GM12878 (cell line): ENCODE results near the gene RAD51. TPM values are rescaled to one million over a fixed set of nuclear protein-coding genes. Genes with fewer than 3 reads are reported as not detected.

Source experiments
- ATAC-seq: fragments of 200-7000 bp; cut with Tn5 transposase; 3 replicates; pipeline ENCODE4 v1.9.1; 2020; ENCODE audit warnings: mild to moderate bottlenecking, moderate library complexity
- BruUV-seq: library from RNA; stranded (reverse); fragments of 400-500 nt; replicated peaks from 2 replicates; lab custom pipeline; 2021; lab: Mats Ljungman, UMichigan
- CTCF ChIA-PET: fragments of 300-600 bp; sonication (Branson Sonifier 250); formaldehyde crosslinking; extraction: SDS; loops from one replicate; lab custom pipeline; 2021; ENCODE audit warnings: inconsistent platforms; lab: Yijun Ruan, JAX
- POLR2A ChIA-PET: fragments of 350-600 bp; formaldehyde crosslinking; extraction: SDS; loops from one replicate; lab custom pipeline; 2021; ENCODE audit warnings: inconsistent platforms; lab: Charles Lee
- RAD21 ChIA-PET: fragments of 300-600 bp; sonication (Branson Sonifier 250); formaldehyde crosslinking; loops from one replicate; lab custom pipeline; 2023; ENCODE audit warnings: antibody characterized with exemption; ENCODE audit not compliant: unreplicated experiment; lab: Charles Lee
- SMC1A ChIA-PET: fragments of 300-600 bp; sonication (Branson Sonifier 250); formaldehyde crosslinking; loops from one replicate; lab custom pipeline; 2023; ENCODE audit not compliant: unreplicated experiment, uncharacterized antibody; lab: Charles Lee
- DNase-seq: peaks from one replicate; pipeline ENCODE4 v3.0.0-alpha.2; 2011; ENCODE audit warnings: low read depth, low spot score
- FAIRE-seq: peaks from 3 replicates; lab custom pipeline; 2011; peaks lifted over from hg19 to GRCh38; lab: Jason Lieb, UNC
- H2AFZ ChIP-seq: 2 replicates; pipeline ENCODE4 v1.6.0; 2011; ENCODE audit warnings: low read depth, low read length, control low read depth; ENCODE audit not compliant: control insufficient read depth
- H3K27ac ChIP-seq: 2 replicates; pipeline ENCODE4 v1.5.1; 2011; ENCODE audit warnings: control low read depth; ENCODE audit not compliant: control insufficient read depth, insufficient read depth
- H3K27me3 ChIP-seq, 2 experiments: replicated peaks in 1 of 2; 2 replicates each; pipeline versions ENCODE4 v1.6.0 to v1.6.1; 2011; ENCODE audit warnings: low read length in 1 of 2; ENCODE audit not compliant: control insufficient read depth in 2 of 2, insufficient read depth in 2 of 2
- H3K36me3 ChIP-seq, 2 experiments: 2 replicates each; pipeline ENCODE4 v1.5.1; 2011; ENCODE audit warnings: low read length in 1 of 2; ENCODE audit not compliant: control insufficient read depth in 2 of 2, insufficient read depth in 2 of 2
- H3K4me1 ChIP-seq: 2 replicates; pipeline ENCODE4 v1.6.1; 2011; ENCODE audit warnings: mild to moderate bottlenecking, low read length, moderate library complexity, mixed read lengths; ENCODE audit not compliant: control insufficient read depth, insufficient read depth
- H3K4me2 ChIP-seq: 2 replicates; pipeline ENCODE4 v1.6.0; 2011; ENCODE audit warnings: control low read depth; ENCODE audit not compliant: control insufficient read depth, insufficient read depth
- H3K4me3 ChIP-seq: fragments of 200-600 bp; sonication (generic); 2 replicates; pipeline ENCODE4 v1.5.1; 2016
- H3K79me2 ChIP-seq: 2 replicates; pipeline ENCODE4 v1.6.0; 2011; ENCODE audit warnings: low read length; ENCODE audit not compliant: control insufficient read depth, insufficient read depth
- H3K9ac ChIP-seq: 2 replicates; pipeline ENCODE4 v1.8.0; 2011; ENCODE audit warnings: low read length, control low read depth, mixed read lengths; ENCODE audit not compliant: control insufficient read depth, insufficient read depth
- H3K9me3 ChIP-seq: replicated peaks from 3 replicates; pipeline ENCODE4 v1.5.1; 2011; ENCODE audit warnings: mild to moderate bottlenecking, low read length; ENCODE audit not compliant: control insufficient read depth, insufficient read depth
- H4K20me1 ChIP-seq: 2 replicates; pipeline ENCODE4 v1.6.0; 2011; ENCODE audit not compliant: control insufficient read depth, insufficient read depth
- CEBPZ ChIP-seq: fragments of 150-350 bp; IDR thresholded peaks from 2 replicates; pipeline ENCODE4 v1.6.1; 2016; ENCODE audit warnings: low read depth, low read length
- JUNB ChIP-seq: IDR thresholded peaks from 2 replicates; pipeline ENCODE4 v1.6.1; 2016; ENCODE audit warnings: antibody characterized with exemption, mild to moderate bottlenecking
- KAT2A ChIP-seq: conservative IDR thresholded peaks from 2 replicates; pipeline ENCODE4 v1.6.1; 2011; ENCODE audit warnings: low read depth, low read length; ENCODE audit not compliant: control insufficient read depth
- POLR2AphosphoS5 ChIP-seq: IDR thresholded peaks from 2 replicates; pipeline ENCODE4 v1.6.1; 2011; ENCODE audit warnings: mild to moderate bottlenecking, low read length, inconsistent platforms
- RB1 ChIP-seq: fragments of 450-650 bp; formaldehyde crosslinking; IDR thresholded peaks from 2 replicates; pipeline ENCODE4 v1.6.1; 2017; ENCODE audit warnings: mild to moderate bottlenecking, borderline replicate concordance
- SREBF2 ChIP-seq: IDR thresholded peaks from 2 replicates; pipeline ENCODE4 v1.6.1; 2012; ENCODE audit warnings: mild to moderate bottlenecking, low read length
- USF2 ChIP-seq: IDR thresholded peaks from 2 replicates; pipeline ENCODE4 v1.6.1; 2011; ENCODE audit warnings: low read depth, low read length, improper control_type of control experiment, borderline replicate concordance
- YY1 ChIP-seq: IDR thresholded peaks from 2 replicates; pipeline ENCODE4 v1.6.1; 2011; ENCODE audit warnings: low read depth, mild to moderate bottlenecking, low read length
- WGBS: methylation state at CpG from one replicate; pipeline ENCODE4 v1.1.6; 2016; ENCODE audit warnings: low lambda C conversion rate; ENCODE audit not compliant: insufficient replicate concordance, insufficient coverage; ENCODE audit errors: missing lambda C conversion rate; 5-methylcytosine and 5-hydroxymethylcytosine counted together
- in situ Hi-C: fragments of 300-500 bp; cut with MboI; formaldehyde crosslinking; loops from 9 replicates; pipeline ENCODE4 v1.14.3; 2018; ENCODE audit warnings: mixed read lengths
- intact Hi-C: fragments of 100-400 bp; cut with micrococcal nuclease; formaldehyde crosslinking; loops from one replicate; pipeline ENCODE4 v1.14.2; 2022; ENCODE audit not compliant: unreplicated experiment
- polyA plus RNA-seq, 11 experiments: library from polyadenylated mRNA; depleted of rRNA in 4 of 11; unstranded in 6 of 11; stranded (reverse) in 5 of 11; fragments of >200 nt; fragmentation: Nextera tagmentation in 4 of 11; fragmentation: Illumina TruSeq in 1 of 11; extraction: Ambion mirVana in 4 of 11; extraction: Trizol in 1 of 11; gene quantifications; 1 replicate in 1 of 11; 2 replicates in 10 of 11; pipeline versions ENCODE4 v1.2.1 to v1.2.3, GENCODE V29; 2011 to 2016; ENCODE audit warnings: inconsistent platforms in 2 of 11, missing spikeins in 2 of 11, low read depth in 1 of 11
- total RNA-seq, 4 experiments: library from RNA; depleted of rRNA in 3 of 4; stranded (reverse); fragments of >200 nt in 3 of 4; fragmentation: Illumina TruSeq in 1 of 4; extraction: Trizol in 1 of 4; gene quantifications; 2 replicates each; pipeline versions ENCODE4 v1.2.1 to v1.2.3, GENCODE V29; 2013 to 2021

Gene RAD51
- total and polyA plus RNA-seq, 10 of the 15 experiments (the other 5 are each of a cell fraction or from before 2014, with no cell fraction given), result 13.1 to 55.0 (median 30.6) TPM

- Histone ChIP-seq H3K9me3 (no peaks in the 10 kb centered on the region), H3K4me2 (no peak overlapping the region), H4K20me1 (no peaks in the 10 kb centered on the region), H3K27ac (no peak overlapping the region), H3K79me2 (0 out of 2 replicates have a peak, but pooled peaks cover 1% of the 10 kb centered on the region), H3K4me3 (no peak overlapping the region)
- FAIRE-seq, result no peak
- no TSS peak for BruUV-seq
- CTCF ChIA-PET, result interaction anchor here (0.9 kb wide), 1 partner anchor 11 kb away, joined by 4 read pairs; no protein-coding TSS in a partner anchor
- intact Hi-C loops, result no loop called here
- POLR2A ChIA-PET, result no interaction called here
- TF ChIP-seq SREBF2 (no peak), KAT2A (no peak), RB1 (no peak), JUNB (no peak), YY1 (no peak), POLR2AphosphoS5 (no peak), CEBPZ (no peak), USF2 (no peak)
- TF ChIP-seq, all 136 proteins: peak for 0
- 0 out of 4 replicates have a peak, but pooled peaks cover 0 to 3% of the 10 kb centered on the region in 2 experiments for H3K36me3 ChIP-seq
- no peaks in the 10 kb centered on the region; the same call in 1 of the 2 replicates for H3K4me1 ChIP-seq
- no peak for ATAC-seq
- no peak overlapping the region for H2AFZ ChIP-seq
- no peaks in the 10 kb centered on the region for H3K27me3 ChIP-seq
- no peak overlapping the region for H3K9ac ChIP-seq
- ChIA-PET RAD21 (no interaction called here), SMC1A (no interaction called here)
- 97% methylated on average over 9 of the region's 9 CpGs for WGBS
- no peak for DNase-seq
- in situ Hi-C loops, result no loop called here
These were observed 5.8 kb upstream of the RAD51 start for GRCh38 chr15:40688932-40689799.
